ENCODE results near the gene UTS2R.
"Not testable (repeated sequence)": the region's sequence is repeated elsewhere in the genome, so short reads cannot be mapped to it uniquely, and the experiment has no call there.

The UTS2R gene

GRCh38 chr17:82377924-82378740 lies 6.6 kb downstream of the UTS2R start:
- no peaks in the 10 kb centered on the region for H3K27me3 ChIP-seq (ENCODE audit: insufficient read depth, low read length, poor library complexity, severe bottlenecking)
- H3K9ac ChIP-seq (ENCODE audit: low read depth, low read length, poor library complexity, severe bottlenecking), result no peak overlapping the region
- H3K9me3 ChIP-seq (ENCODE audit: insufficient read depth, low read depth, low read length), result no peaks in the 10 kb centered on the region
- no peaks in the 10 kb centered on the region for H3K79me2 ChIP-seq (ENCODE audit: insufficient read depth, low read length)
- no peaks in the 10 kb centered on the region for H3K4me1 ChIP-seq (ENCODE audit: insufficient read depth, low read length, poor library complexity, severe bottlenecking)
- no peaks in the 10 kb centered on the region for H3F3A ChIP-seq (ENCODE audit: low read depth)
- no peaks in the 10 kb centered on the region for H3K9me2 ChIP-seq (replicated peaks; ENCODE audit: low read depth, low read length)
- no peak overlapping the region for H2AFZ ChIP-seq (ENCODE audit: low read length)
- TF ChIP-seq CTCF (conservative IDR thresholded peaks at IDR 0.05; ENCODE audit: low read length), result no peak
- TF ChIP-seq EZH2phosphoT487 (IDR thresholded peaks at IDR 0.05; ENCODE audit: borderline replicate concordance), result no peak
- no peaks in the 10 kb centered on the region for H4K20me1 ChIP-seq (ENCODE audit: insufficient read depth, low read length, poor library complexity, severe bottlenecking)
- H3K4me3 ChIP-seq (ENCODE audit: low read length, poor library complexity, severe bottlenecking), result no peak overlapping the region
- H3K4me2 ChIP-seq (ENCODE audit: low read depth, low read length, poor library complexity, severe bottlenecking), result no peak overlapping the region
- no peaks in the 10 kb centered on the region for H3K36me3 ChIP-seq (ENCODE audit: insufficient read depth, low read length)

- H3F3A ChIP-seq (ENCODE audit: low read depth), result no peaks in the 10 kb centered on the region
- H3K36me3 ChIP-seq (ENCODE audit: insufficient read depth, low read length), result no peaks in the 10 kb centered on the region
- H3K9me3 ChIP-seq (ENCODE audit: insufficient read depth, low read depth, low read length), result no peaks in the 10 kb centered on the region
- no peak overlapping the region for H3K4me2 ChIP-seq (ENCODE audit: low read depth, low read length, poor library complexity, severe bottlenecking)
- no peak overlapping the region for H2AFZ ChIP-seq (ENCODE audit: low read length)
- H3K27me3 ChIP-seq (ENCODE audit: insufficient read depth, low read length, poor library complexity, severe bottlenecking), result no peaks in the 10 kb centered on the region
- TF ChIP-seq EZH2phosphoT487 (IDR thresholded peaks at IDR 0.05; ENCODE audit: borderline replicate concordance) (no peak), CTCF (conservative IDR thresholded peaks at IDR 0.05; ENCODE audit: low read length) (no peak)
- H3K79me2 ChIP-seq (ENCODE audit: insufficient read depth, low read length), result no peaks in the 10 kb centered on the region
- H4K20me1 ChIP-seq (ENCODE audit: insufficient read depth, low read length, poor library complexity, severe bottlenecking), result no peaks in the 10 kb centered on the region
- H3K9ac ChIP-seq (ENCODE audit: low read depth, low read length, poor library complexity, severe bottlenecking), result no peak overlapping the region
- no peaks in the 10 kb centered on the region for H3K9me2 ChIP-seq (replicated peaks; ENCODE audit: low read depth, low read length)
- H3K4me1 ChIP-seq (ENCODE audit: insufficient read depth, low read length, poor library complexity, severe bottlenecking), result no peaks in the 10 kb centered on the region
- no peak overlapping the region for H3K4me3 ChIP-seq (ENCODE audit: low read length, poor library complexity, severe bottlenecking)
Observed at GRCh38 chr17:82378741-82379021, 7.1 kb downstream of the UTS2R start.

GRCh38 chr17:82380860-82381702 lies 9.5 kb downstream of the UTS2R start:
- no peak for TF ChIP-seq CTCF (conservative IDR thresholded peaks at IDR 0.05; ENCODE audit: low read length)
- TF ChIP-seq EZH2phosphoT487 (IDR thresholded peaks at IDR 0.05; ENCODE audit: borderline replicate concordance), result no peak
- Histone ChIP-seq H3K9me2 (replicated peaks; ENCODE audit: low read depth, low read length) (no peaks in the 10 kb centered on the region), H3K9me3 (ENCODE audit: insufficient read depth, low read depth, low read length) (no peaks in the 10 kb centered on the region), H3K79me2 (ENCODE audit: insufficient read depth, low read length) (no peaks in the 10 kb centered on the region), H3K9ac (ENCODE audit: low read depth, low read length, poor library complexity, severe bottlenecking) (no peak overlapping the region), H2AFZ (ENCODE audit: low read length) (no peak overlapping the region), H3K27me3 (ENCODE audit: insufficient read depth, low read length, poor library complexity, severe bottlenecking) (no peaks in the 10 kb centered on the region), H3F3A (ENCODE audit: low read depth) (no peaks in the 10 kb centered on the region), H3K4me1 (ENCODE audit: insufficient read depth, low read length, poor library complexity, severe bottlenecking) (no peaks in the 10 kb centered on the region), H3K4me2 (ENCODE audit: low read depth, low read length, poor library complexity, severe bottlenecking) (no peak overlapping the region), H3K4me3 (ENCODE audit: low read length, poor library complexity, severe bottlenecking) (no peak overlapping the region), H4K20me1 (ENCODE audit: insufficient read depth, low read length, poor library complexity, severe bottlenecking) (no peaks in the 10 kb centered on the region), H3K36me3 (ENCODE audit: insufficient read depth, low read length) (no peaks in the 10 kb centered on the region)

- not testable (repeated sequence) for H3K9ac ChIP-seq (ENCODE audit: low read depth, low read length, poor library complexity, severe bottlenecking); H3K4me1 ChIP-seq (ENCODE audit: insufficient read depth, low read length, poor library complexity, severe bottlenecking); H3K4me3 ChIP-seq (ENCODE audit: low read length, poor library complexity, severe bottlenecking); H3K9me2 ChIP-seq (replicated peaks; ENCODE audit: low read depth, low read length); H4K20me1 ChIP-seq (ENCODE audit: insufficient read depth, low read length, poor library complexity, severe bottlenecking); H2AFZ ChIP-seq (ENCODE audit: low read length); H3K9me3 ChIP-seq (ENCODE audit: insufficient read depth, low read depth, low read length); H3K27me3 ChIP-seq (ENCODE audit: insufficient read depth, low read length, poor library complexity, severe bottlenecking); H3F3A ChIP-seq (ENCODE audit: low read depth); H3K36me3 ChIP-seq (ENCODE audit: insufficient read depth, low read length); H3K4me2 ChIP-seq (ENCODE audit: low read depth, low read length, poor library complexity, severe bottlenecking); H3K79me2 ChIP-seq (ENCODE audit: insufficient read depth, low read length)
Observed at GRCh38 chr17:82381703-82382009, 10.1 kb downstream of the UTS2R start.

GRCh38 chr17:82382220-82382932 lies 10.8 kb downstream of the UTS2R start:
- not testable (repeated sequence) for H4K20me1 ChIP-seq (ENCODE audit: insufficient read depth, low read length, poor library complexity, severe bottlenecking); H3K9me2 ChIP-seq (replicated peaks; ENCODE audit: low read depth, low read length); H3K79me2 ChIP-seq (ENCODE audit: insufficient read depth, low read length); H3K4me3 ChIP-seq (ENCODE audit: low read length, poor library complexity, severe bottlenecking); H3F3A ChIP-seq (ENCODE audit: low read depth); H3K4me2 ChIP-seq (ENCODE audit: low read depth, low read length, poor library complexity, severe bottlenecking); H2AFZ ChIP-seq (ENCODE audit: low read length); H3K4me1 ChIP-seq (ENCODE audit: insufficient read depth, low read length, poor library complexity, severe bottlenecking); H3K9ac ChIP-seq (ENCODE audit: low read depth, low read length, poor library complexity, severe bottlenecking); H3K27me3 ChIP-seq (ENCODE audit: insufficient read depth, low read length, poor library complexity, severe bottlenecking); H3K36me3 ChIP-seq (ENCODE audit: insufficient read depth, low read length); H3K9me3 ChIP-seq (ENCODE audit: insufficient read depth, low read depth, low read length)

Measured in Loucy (cell line).